ENCODE results near the gene CDH18.

The CDH18 gene, protein sequence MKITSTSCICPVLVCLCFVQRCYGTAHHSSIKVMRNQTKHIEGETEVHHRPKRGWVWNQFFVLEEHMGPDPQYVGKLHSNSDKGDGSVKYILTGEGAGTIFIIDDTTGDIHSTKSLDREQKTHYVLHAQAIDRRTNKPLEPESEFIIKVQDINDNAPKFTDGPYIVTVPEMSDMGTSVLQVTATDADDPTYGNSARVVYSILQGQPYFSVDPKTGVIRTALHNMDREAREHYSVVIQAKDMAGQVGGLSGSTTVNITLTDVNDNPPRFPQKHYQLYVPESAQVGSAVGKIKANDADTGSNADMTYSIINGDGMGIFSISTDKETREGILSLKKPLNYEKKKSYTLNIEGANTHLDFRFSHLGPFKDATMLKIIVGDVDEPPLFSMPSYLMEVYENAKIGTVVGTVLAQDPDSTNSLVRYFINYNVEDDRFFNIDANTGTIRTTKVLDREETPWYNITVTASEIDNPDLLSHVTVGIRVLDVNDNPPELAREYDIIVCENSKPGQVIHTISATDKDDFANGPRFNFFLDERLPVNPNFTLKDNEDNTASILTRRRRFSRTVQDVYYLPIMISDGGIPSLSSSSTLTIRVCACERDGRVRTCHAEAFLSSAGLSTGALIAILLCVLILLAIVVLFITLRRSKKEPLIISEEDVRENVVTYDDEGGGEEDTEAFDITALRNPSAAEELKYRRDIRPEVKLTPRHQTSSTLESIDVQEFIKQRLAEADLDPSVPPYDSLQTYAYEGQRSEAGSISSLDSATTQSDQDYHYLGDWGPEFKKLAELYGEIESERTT

DNA sequence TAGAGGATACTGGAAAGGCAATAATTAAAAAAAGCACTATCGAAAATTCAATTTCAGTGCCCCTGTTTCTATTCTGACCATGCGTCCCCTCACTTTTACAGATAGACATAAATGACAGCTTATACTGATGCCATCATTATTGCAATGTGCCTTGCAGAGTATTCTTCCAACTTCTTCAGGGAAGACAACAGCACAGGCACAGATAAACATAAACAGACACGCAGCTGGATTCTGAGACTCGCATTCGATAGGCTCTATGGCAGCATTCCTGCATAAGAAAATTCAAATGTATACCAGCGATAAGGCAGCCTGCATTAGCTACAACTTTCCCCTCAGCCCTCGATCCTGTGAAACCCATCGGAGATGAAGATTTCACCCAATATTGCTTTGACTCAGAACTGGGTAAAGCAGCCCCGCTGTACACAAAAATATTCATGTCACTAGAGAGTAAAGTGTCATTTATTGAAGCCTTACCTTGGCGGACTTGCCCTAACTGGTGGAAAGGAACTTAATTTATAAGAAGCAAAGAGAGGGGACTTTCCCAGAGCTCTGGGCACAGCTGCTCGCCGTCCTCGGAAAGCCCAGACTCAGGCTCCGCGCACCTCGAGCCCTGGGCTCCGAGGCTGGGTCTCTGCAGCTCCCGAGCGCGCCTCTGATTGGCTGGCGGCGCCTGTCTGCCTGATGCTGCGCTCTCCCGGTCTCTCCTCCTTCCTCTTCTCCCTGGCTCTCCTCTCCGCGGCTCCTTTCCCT, at the start of gene CDH18:
Gene CDH18, minus strand, starts transcription at position 589 of the 750 bp plus-strand sequence. CDS start 149,214 bp downstream, outside the sequence.
- peak; percentile 73 for DNase-seq

DNA sequence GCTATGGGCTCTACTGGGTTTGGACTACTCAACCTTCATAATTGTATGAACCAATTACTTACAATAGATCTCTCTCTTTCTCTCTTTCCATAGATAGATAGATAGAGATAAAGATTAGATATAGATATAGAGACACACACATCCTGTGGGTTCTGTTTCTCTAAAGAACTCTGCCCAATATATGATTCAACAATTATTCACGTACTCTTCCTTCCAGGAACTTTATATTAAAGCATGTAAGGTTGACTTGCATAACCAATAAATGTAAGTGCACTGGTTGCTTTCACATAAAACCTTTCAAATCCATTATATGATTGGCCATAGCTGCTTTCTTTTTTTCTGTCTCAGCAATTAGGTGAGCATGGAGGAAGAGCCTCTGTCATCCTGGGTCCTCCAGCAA, 46.7 kb upstream of the CDH18 start:
- no peak for DNase-seq

DNA sequence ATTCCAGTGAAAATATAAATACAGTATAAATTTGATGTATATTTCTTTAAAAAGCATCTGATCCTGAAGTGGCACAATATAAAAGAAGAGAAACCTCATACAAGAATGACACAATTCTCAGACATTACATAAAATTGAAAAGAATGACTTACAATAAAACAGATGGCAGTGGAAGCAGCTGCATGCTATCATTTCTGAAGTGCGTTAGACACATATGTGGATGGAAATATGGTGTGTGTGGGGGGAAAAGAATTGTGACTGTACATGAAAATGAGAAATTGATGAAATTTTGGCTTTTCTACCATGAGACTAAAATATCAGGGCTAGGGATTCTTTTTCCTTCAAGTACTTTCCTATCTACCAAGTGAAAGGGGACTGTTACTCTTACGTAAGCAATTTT, 45.9 kb upstream of the CDH18 start:
- DNase-seq: no peak

DNA sequence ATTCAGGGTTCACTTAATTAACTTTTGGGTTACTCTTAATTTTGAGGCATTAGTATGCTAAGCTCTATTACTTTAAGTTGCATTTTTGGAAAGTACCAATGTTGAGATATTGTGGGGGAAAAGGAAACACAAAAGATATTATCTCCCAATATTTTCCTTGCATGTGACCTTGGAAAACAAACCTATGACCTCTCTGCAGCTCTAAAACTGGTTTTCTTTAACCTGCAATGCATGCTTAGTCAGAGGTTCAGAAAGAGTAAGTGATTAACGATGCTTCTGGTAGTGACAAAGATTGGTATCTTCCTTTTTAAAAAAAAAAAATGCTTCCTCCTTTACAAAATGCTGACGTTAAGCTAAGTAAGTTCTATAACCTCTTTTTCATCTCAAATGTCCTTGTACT, 44.9 kb upstream of the CDH18 start:
- no peak for DNase-seq

DNA sequence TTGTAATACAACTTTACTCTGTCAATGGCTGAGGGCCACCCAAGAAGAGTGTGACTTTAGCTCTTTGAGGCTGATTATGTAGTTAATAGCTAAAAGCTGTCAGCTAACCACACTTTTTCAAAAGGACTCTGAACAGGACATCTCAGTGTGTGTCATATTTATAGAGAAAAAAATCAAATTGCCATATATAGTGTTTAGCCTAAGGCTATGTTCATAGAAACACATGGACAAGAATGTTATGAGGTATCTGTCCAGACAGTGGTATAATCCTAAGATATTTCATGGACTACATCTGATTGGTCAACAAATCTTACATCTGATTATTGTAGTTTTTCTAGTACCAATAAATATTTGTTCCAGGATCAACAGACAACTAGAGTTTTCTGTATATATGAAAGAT, 42.1 kb upstream of the CDH18 start:
- DNase-seq: no peak

DNA sequence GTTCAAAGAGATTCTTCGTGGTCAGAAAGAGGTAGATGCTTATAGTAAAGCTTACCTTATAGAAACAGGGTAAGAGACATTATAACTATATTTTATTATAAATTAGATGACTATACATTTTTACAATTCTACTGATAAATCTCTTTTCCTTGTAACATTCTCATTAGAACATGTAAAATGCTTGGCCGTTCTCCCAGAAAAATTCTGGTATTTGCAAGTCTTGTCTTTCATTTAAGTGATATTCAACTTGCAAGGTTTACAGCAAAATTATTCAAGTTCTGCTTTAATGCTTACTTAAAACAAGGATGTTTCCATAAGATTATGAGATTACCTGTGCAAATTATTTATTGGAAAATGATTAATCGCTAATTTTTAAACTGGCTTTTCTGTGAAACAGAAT, 41.3 kb upstream of the CDH18 start:
- DNase-seq: no peak

DNA sequence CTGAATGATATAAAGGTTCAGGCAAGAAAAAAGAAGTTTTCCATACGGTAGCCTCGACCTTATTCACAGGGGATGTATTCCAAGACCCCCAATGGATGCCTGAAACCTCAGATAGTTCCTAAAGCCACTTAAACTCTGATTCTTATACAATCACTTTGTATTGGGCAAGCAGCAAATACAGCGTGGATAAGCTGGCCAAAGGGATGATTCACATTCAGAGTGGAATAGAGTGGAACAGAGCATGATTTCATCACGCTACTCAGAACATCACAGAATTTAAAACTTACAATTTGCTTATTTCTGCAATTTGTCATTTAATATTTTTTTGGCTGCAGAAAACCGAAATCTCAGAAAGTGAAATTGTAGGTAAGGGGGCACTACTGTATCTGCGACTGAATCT, 40.5 kb upstream of the CDH18 start:
- no peak for DNase-seq

DNA sequence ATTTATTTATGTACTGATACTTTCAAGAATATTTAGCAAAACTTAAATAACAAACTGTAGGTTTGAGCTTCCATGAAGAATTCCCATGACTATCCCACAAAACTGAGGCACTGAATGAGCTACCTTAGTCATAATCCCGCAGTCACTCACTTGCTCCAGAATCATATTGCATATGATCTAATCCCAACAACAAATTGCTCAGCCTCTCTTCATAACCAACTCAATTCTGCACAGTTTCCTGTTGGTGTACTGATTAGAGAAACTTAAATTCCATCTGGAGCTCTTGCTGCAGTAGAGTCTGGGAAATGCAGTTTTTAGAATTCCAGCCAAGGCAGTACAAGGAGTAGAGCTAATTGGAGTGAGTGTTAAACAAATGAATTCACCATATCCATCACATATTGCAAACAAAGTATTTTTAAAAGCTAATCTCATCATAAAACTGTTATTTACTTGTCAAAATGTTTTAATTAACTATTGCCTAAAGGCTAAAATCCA, 35.7 kb upstream of the CDH18 start:
- DNase-seq: no peak

DNA sequence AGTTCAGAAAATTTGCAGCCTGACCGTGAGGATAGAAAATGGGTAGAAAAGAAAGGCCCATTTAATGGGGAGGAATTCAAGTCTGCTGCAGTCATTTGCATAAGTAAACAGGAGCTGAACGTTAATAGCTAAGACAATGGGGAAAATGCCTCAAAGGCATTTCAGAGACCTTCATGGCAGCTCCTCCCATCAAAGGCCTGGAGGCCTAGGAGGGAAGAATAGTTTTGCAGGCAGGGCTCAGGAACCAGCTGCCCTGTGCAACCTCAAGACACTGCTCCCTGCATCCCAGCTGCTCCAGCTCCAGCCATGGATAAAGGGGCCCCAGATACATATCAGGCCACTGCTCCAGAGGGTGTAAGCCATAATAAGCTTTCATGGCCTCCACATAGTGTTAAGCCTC, 32.2 kb upstream of the CDH18 start:
- DNase-seq: no peak

DNA sequence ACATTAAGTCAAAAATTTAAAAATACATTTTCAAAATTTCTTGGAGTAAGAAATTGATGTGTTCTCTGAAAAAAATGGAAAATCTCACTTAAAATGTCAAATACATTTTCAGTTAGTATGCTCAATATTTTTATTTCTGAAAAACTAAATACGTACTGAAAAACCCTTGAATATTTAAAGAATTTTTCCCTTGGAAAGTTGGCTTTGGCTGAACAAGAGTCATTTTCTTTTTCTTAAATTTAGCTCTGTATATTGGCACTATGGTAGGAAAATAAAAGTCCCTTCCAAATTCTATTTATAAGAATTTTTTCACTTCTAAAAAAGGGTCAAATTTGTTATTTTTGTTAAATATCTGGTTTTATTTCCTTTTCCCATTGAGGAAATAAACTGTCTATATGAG, 29.0 kb upstream of the CDH18 start:
- DNase-seq: no peak

DNA sequence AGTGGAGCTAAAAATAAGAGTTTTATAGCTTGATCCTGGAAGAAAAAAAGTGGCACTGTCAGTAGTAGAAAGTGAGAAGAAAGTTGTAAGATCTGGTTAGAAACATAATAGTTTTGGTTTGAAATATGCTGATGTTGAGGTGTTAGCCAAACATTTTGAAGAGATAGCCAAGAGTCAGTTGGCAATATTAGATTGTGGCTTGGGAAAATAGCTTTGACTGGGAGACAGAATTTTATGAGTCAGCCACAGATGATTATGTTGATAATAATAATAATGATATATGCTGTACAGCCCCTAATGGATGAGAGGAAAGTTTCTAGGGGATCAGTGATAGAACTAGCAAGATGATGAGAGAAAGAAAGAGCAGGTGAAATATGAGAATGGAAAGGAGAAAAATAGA, 12.4 kb upstream of the CDH18 start:
- DNase-seq: no peak

DNA sequence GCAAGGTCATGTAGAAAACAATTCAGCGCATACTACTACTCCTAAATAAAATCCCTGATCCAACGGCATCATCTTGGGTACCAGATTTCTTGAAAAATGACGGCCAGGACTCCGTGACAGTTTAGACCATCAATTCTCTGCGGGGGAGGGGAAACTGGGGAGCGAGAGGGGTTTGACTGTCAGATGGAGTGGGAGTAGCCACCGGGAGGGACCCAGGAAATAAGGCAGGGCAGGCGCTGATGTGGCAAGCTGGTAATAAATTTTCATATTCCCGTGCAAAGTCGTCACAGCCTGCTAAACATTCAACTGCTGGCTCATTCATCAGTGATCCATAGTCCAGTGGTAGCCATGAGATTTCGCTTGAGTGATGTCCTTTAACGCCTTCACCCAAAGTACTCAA, 457 bp upstream of the CDH18 start:
- no peak for DNase-seq

DNA sequence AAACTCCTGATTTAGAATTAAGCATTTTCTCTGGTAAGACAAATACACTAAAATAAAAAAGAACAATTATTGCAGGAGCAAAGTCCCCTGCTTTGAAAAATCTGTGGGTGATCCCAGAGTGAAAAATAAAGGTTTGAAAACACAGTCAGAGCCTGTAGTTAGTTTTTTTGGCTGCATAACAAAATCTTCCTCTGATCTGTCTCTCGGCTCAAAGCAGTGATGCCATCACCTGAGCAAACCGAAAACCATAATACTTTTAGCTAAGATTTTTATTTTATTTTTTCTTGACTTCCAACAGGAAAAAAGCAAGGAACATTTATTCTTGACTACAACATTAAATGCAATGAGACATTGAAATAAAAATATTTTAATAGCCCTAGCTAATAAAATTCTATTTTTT, 1.2 kb downstream of the CDH18 start:
- DNase-seq: no peak

DNA sequence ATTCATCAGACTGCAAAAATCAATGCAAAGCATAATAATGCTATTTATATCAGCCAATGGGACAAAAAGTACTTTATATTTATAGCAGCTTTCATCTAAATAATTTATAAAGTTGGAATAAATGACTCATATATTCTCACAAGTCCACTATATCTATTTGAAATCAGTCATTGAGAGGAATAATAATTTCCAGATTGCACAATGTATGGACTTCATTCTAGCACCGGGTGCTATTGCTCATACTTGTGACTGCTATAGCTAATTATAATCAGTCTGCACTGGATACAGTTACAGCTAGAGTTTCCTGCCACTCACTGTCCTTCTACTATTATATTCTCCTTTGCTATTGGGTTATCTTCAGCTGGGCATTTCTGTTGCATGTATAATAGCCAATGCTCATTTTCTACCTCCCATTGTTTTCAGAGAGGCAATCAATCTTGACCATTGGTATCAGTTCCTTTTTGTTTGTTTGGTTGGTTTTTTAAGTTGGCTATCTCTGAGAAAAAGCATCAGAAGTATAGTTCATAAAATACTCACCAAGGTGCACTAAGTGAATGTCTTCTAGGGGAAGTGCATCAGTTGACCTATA, 1.9 kb downstream of the CDH18 start:
- no peak for DNase-seq

DNA sequence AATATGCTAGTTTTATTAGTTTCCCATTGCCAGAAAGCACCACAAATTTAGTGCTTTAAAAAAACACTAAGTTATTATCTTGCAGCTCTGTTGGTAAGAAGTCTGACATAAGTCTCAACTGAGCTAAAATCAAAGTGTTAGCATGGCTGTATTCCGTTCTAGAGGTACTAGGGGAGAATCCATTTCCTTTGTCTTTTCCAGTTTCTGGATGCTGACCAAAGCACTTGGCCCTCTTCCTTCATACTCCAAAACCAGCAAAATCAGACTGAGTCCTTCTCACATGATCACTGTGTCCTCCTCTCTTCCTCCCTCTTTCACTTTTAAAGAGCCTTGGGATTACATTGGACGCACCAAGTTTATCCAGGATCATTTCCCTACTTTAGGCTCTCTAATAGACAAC, 9.5 kb downstream of the CDH18 start:
- no peak for DNase-seq

DNA sequence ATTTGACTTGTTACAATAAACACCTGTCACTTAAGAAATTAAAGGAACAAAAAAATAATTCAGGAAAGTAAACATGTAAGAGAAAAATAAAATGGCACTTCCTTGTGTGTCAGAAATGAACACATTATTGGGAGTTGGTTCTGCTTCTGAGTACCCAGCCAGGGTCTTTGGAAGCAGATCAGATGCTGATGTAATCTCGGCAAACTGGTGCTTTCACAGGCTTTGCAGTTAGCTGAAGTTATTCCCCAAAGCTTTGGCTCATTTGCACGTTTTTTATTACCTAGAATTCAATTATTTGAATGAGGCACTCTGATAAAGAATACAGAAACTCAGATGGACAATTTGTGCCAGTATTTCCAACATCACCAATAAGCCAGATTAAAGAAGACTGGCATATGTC, 10.9 kb downstream of the CDH18 start:
- no peak for DNase-seq

DNA sequence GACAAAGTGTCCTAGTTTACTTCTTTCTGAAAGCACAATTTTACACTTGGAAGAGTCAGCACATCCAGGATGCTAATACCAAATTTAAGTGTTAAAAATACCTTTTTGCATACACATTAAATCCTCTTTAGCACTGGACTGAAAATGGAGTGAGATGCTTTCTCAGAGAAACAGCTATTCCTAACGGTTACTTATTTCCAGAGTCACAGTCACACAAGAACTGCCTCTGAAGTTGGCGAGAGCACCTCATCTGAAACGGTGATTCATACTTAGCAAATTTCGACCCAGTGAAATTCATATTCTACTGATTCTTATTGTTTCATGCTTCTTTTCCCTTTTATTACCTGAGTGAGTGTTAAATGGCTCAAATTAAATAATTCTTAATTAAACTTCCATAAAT, 12.2 kb downstream of the CDH18 start:
- DNase-seq: no peak

DNA sequence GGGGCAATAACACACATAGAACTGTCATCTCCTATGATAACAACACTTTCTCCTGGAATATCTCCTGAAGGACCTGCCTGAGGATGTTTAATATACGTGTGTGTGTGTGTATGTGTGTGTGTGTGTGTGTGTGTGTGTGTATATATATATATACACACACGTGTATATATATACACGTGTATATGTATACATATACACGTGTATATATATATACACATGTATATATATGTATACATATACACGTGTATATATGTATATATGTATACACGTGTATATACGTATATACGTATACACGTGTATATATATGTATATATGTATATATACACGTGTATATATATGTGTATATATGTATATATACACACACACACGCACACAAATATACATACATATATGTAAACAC, 27.5 kb downstream of the CDH18 start:
- no peak for DNase-seq

DNA sequence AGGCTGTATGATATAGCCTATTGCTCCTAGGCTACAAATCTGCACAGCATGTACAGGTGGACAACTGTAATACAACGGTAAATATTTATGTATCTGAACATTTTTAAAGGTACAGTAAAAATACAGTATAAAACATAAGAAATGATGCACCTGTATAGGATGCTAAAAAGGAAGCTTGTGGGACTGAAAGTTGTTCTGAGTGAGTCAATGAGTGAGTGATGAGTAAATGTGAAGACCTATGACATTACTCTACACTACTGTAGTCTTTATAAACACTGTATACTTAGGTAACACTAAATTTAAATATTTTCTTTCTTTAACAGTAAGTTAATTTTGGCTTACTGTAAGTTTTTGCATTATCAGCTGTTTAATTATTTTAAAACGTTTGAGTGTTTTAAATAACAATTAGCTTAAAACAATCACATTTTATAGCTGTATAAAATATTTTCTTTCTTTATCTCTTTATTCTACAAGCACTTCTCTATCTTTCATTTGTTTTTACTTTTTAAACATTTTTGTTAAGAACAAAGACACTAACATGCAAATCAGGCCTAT, 28.1 kb downstream of the CDH18 start:
- no peak for DNase-seq

DNA sequence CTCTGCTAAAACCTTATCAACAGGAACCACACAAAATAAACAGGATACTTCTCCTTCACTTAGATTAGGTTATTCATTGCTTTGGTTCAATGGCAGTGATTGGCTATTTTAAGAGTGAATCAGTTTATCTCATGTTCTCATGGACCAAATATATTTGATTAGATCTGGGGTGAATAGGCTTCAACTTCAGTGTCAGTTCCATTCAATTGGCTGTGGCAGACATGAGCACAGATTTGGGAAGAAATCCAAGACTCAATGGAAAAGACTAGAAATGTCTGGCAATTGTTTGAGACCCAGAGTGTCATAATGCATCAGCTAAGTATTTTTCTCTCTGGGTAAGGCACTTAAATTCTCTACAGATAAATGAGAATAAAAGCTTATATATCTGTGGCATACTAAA, 37.1 kb downstream of the CDH18 start:
- no peak for DNase-seq

DNA sequence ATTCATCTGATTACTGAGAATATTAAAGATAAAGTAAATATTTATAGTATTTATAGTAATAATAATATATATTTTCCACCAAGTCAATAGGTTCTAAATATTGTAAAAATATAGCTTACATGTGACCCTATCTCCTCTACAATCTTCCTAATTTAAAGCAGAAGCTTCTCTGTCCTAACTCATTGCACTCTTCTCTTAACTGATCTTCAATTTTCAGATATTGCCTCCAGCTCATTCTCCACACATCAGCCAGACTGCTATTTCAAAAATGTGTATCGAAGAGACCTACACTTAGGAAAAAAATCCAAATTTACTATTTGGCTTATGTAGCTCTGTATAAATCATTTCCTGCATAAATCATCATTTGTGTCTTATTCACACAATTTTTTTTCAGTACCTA, 47.8 kb downstream of the CDH18 start:
- no peak for DNase-seq

DNA sequence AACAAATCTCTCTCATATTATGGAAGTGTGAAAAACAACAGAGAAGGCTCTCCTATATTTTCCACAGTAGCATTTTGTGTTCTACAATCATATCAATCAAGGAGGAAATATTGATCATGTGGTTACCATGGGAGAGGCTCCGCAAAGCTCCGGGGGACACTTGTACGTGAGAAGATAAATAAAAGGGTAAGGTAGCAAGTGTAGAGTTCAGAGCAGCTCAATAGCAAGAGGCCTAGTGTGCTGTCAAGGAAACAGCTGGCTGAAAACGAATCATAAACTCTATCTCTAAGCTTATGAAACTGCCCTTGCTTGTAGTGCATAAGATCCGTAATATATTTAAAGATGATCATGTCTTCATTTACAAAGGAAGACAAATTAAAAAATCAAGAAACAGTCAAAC, 57.5 kb downstream of the CDH18 start:
- no peak for DNase-seq

All from amniotic stem cell (primary cell).